PFSK-1 (cell line): ENCODE measurements around the gene NAA15.

ENCODE experiments used
- FOXP2 ChIP-seq: optimal IDR thresholded peaks from 2 replicates; pipeline ENCODE3; 2011; ENCODE audit warnings: borderline replicate concordance, control low read depth, inconsistent platforms; ENCODE audit not compliant: insufficient read depth; ENCODE audit errors: extremely low read length, extremely low read depth
- POLR2AphosphoS5 ChIP-seq: IDR thresholded peaks from 2 replicates; pipeline ENCODE4 v1.6.1; 2012; ENCODE audit warnings: low read depth, mild to moderate bottlenecking, control low read depth, low read length, moderate library complexity
- SIN3A ChIP-seq: IDR thresholded peaks from 2 replicates; pipeline ENCODE4 v1.6.1; 2012; ENCODE audit warnings: mild to moderate bottlenecking, low read length, moderate library complexity, borderline replicate concordance; ENCODE audit not compliant: insufficient read depth
- TAF1 ChIP-seq: IDR thresholded peaks from 2 replicates; pipeline ENCODE4 v1.6.1; 2012; ENCODE audit warnings: low read length, control low read depth, borderline replicate concordance; ENCODE audit not compliant: insufficient read depth
- TF ChIP-seq, protein P1 (sequence below), 2 experiments: IDR thresholded peaks; 2 replicates each; pipeline versions ENCODE4 v1.6.1 to v1.8.0; 2011 to 2012; ENCODE audit warnings: low read depth in 2 of 2, low read length in 2 of 2, control low read depth in 1 of 2, inconsistent platforms in 1 of 2, mild to moderate bottlenecking in 1 of 2, moderate library complexity in 1 of 2; ENCODE audit not compliant: insufficient read depth in 1 of 2

Gene NAA15

DNA sequence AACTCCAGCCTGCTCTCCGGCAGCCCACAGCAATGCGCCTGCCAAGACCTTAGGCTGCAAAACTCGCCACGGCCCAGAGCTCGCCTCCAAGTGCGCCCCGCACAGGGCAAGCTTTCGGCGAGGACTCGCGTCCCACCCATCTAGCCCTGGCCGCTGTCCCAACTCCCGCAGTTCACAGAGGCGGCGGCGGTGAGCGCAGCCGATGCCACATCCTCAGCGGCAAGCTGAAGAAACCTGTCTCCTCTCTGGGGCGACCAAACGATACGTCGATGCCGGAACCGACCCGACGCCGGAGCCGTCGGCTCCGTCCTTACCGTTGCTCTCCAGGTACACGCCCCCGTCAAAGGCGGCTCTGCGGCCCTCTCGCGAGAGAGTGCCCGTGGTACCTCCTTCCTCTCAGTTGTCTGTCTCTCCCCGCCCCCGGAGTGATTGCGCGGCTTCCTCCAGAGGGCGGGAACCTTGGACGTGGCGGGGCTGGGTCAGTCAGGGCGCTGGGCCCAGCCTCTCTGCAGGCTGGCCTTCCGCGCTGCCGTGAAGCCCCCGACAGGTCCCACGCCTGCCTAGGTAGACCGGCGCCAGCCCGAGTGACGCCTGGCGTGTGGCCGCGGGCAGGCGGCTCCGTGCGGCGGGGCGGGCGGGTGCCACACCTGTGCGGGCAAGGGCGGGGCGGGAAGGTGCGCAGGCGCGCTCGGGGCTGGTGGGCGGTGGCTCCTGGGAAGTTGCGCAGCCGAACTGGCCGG lies 152.2 kb downstream of the NAA15 start:
- TF ChIP-seq, protein P1, sequence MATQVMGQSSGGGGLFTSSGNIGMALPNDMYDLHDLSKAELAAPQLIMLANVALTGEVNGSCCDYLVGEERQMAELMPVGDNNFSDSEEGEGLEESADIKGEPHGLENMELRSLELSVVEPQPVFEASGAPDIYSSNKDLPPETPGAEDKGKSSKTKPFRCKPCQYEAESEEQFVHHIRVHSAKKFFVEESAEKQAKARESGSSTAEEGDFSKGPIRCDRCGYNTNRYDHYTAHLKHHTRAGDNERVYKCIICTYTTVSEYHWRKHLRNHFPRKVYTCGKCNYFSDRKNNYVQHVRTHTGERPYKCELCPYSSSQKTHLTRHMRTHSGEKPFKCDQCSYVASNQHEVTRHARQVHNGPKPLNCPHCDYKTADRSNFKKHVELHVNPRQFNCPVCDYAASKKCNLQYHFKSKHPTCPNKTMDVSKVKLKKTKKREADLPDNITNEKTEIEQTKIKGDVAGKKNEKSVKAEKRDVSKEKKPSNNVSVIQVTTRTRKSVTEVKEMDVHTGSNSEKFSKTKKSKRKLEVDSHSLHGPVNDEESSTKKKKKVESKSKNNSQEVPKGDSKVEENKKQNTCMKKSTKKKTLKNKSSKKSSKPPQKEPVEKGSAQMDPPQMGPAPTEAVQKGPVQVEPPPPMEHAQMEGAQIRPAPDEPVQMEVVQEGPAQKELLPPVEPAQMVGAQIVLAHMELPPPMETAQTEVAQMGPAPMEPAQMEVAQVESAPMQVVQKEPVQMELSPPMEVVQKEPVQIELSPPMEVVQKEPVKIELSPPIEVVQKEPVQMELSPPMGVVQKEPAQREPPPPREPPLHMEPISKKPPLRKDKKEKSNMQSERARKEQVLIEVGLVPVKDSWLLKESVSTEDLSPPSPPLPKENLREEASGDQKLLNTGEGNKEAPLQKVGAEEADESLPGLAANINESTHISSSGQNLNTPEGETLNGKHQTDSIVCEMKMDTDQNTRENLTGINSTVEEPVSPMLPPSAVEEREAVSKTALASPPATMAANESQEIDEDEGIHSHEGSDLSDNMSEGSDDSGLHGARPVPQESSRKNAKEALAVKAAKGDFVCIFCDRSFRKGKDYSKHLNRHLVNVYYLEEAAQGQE (IDR thresholded peaks at IDR 0.05; ENCODE audit: insufficient read depth in 1 of 2, low read depth in 2 of 2, low read length in 2 of 2), result peak in 1 of 2 experiments; percentile 64; a peak in 1 of 4 replicates
- TF ChIP-seq FOXP2, result peak; percentile 7
- peak; percentile 74 for TF ChIP-seq POLR2AphosphoS5
- peak; percentile 79; the same call in 1 of the 2 replicates for TF ChIP-seq TAF1
- TF ChIP-seq SIN3A, result no peak; the same call in 1 of the 2 replicates

DNA sequence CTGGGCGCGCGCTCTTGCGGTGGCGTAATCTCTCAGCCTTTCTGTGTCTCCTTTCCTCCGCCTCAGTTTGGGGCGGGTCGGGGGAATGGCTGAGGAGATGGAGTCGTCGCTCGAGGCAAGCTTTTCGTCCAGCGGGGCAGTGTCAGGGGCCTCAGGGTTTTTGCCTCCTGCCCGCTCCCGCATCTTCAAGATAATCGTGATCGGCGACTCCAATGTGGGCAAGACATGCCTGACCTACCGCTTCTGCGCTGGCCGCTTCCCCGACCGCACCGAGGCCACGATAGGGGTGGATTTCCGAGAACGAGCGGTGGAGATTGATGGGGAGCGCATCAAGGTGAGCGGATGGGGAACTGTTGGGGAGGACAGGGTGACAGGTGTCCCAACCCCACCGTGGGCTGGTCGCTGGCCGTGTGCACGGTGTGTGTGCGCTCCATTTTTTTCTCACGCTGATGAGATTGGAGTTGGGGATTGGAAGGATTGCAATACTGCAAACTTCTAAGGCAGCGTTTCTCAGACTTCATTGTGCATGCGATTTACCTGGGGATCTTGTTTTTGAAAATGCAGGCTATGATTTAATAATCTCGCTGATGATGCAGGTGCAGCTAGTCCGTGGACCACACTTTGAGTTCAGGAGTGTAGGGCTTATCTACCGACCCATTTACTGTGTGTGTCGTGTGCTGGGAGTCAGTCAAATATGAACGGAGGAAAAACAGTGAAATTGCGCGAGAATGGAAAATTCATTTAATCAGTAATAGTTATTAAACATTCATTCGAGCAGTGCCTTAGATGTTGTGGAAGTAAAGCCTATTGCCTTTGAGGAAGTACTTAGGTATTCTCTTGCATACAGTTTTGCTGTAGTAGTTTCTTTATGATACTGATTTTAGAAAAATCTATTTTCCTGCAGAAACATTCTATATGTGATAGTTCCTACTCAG lies 153.1 kb downstream of the NAA15 start, which contains the start of gene RAB33B:
Gene RAB33B (plus strand): TSS at position 11 of the 935 bp plus-strand sequence. CDS start 75 bp downstream, at position 86.
- TF ChIP-seq POLR2AphosphoS5 (no peak), FOXP2 (peak; percentile 6), SIN3A (peak; percentile 60), TAF1 (no peak)
- TF ChIP-seq, protein P1 (IDR thresholded peaks at IDR 0.05; ENCODE audit: insufficient read depth in 1 of 2, low read depth in 2 of 2, low read length in 2 of 2), result no peak

DNA sequence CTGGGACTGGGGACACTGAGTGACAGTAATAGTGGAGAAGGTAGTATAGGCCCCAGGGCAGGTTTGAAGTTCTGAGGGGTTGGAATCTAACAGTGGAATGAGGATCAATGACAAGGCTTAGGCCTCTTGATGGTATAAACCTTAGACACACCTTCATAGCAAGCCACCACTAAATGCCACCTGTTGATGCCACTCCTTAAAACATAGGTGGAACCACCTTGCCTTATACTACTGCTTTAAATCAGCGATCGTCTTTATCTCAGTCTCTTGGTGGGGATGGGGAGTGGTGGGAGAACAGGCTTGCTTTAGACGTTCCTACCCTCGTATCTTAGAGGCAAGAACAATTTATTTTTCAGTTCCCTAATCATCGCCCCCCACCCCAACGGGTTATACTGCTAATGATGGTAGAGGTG lies 153.8 kb downstream of the NAA15 start:
- TF ChIP-seq TAF1, result no peak
- TF ChIP-seq POLR2AphosphoS5, result no peak
- no peak for TF ChIP-seq SIN3A
- TF ChIP-seq, protein P1 (IDR thresholded peaks at IDR 0.05; ENCODE audit: insufficient read depth in 1 of 2, low read depth in 2 of 2, low read length in 2 of 2), result no peak
- TF ChIP-seq FOXP2, result no peak

DNA sequence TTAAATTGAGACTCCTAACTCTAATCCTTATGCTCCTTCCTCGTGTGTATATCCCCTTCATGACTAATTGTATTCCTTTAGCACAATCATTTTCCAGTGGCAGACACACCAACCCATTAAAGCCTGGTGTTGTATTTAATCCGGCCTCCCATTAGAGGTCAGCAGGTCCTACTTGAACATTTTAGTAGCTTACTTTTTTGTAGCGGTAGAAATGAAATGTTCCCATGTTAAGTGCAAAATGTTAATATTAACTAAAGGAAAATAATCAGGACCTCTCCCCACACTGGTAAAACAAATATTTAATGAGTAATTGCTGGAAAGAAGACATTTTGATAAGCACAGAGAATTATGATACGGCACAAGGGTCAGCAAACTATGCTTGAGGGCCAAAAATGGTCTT lies 156.0 kb downstream of the NAA15 start:
- TF ChIP-seq POLR2AphosphoS5 (no peak), FOXP2 (no peak), TAF1 (no peak), SIN3A (no peak)
- TF ChIP-seq, protein P1 (IDR thresholded peaks at IDR 0.05; ENCODE audit: insufficient read depth in 1 of 2, low read depth in 2 of 2, low read length in 2 of 2), result no peak
